Mucosa of rectum (tissue), 2 donors: Measurements from ENCODE around the gene OSBPL5.
A peak's percentile ranks its signal among the peaks of the same experiment; 100 is the strongest.
"Not testable (repeated sequence)": the region's sequence is repeated elsewhere in the genome, so short reads cannot be mapped to it uniquely, and the experiment has no call there.

Experiments used
- H3K27ac ChIP-seq, 2 donors: one replicate each; pipeline ENCODE4 v1.7.0; 2013; ENCODE audit warnings: inconsistent platforms in 2 of 2, low read depth in 2 of 2, low read length in 2 of 2
- H3K27me3 ChIP-seq, 2 donors: one replicate each; pipeline ENCODE4 v1.7.0; 2013; ENCODE audit warnings: low read length in 2 of 2; ENCODE audit not compliant: control insufficient read depth in 2 of 2, insufficient read depth in 2 of 2
- H3K36me3 ChIP-seq, 2 donors: one replicate each; pipeline ENCODE4 v1.7.0; 2013; ENCODE audit warnings: low read length in 2 of 2; ENCODE audit not compliant: control insufficient read depth in 2 of 2, insufficient read depth in 2 of 2
- H3K4me1 ChIP-seq, 2 donors: one replicate each; pipeline ENCODE4 v1.7.0; 2013; ENCODE audit warnings: low read length in 2 of 2, mild to moderate bottlenecking in 1 of 2; ENCODE audit not compliant: control insufficient read depth in 2 of 2, insufficient read depth in 2 of 2
- H3K4me3 ChIP-seq, 2 donors: one replicate each; pipeline ENCODE4 v1.7.0; 2013; ENCODE audit warnings: low read length in 2 of 2
- H3K9ac ChIP-seq, 2 donors: one replicate each; pipeline ENCODE4 v1.7.0; 2013; ENCODE audit warnings: low read length in 2 of 2, low read depth in 1 of 2, mild to moderate bottlenecking in 1 of 2
- H3K9me3 ChIP-seq, 2 donors: one replicate each; pipeline ENCODE4 v1.7.0; 2013; ENCODE audit warnings: low read length in 2 of 2; ENCODE audit not compliant: control insufficient read depth in 2 of 2
- donor health status: healthy.
- donor health status: Normal muscosa, but diverticular disease.

OSBPL5 gene

GRCh38 chr11:3083321-3083720 is 81.8 kb downstream of the OSBPL5 start:
- Histone ChIP-seq H3K9me3 (no peaks in the 10 kb centered on the region), H3K4me3 (no peak overlapping the region), H3K9ac (no peak overlapping the region), H3K27ac (no peak overlapping the region), H3K27me3 (no peaks in the 10 kb centered on the region), H3K4me1 (no peaks in the 10 kb centered on the region), H3K36me3 (no peaks in the 10 kb centered on the region)

- Histone ChIP-seq H3K27me3 (no peaks in the 10 kb centered on the region), H3K9ac (no peak overlapping the region), H3K27ac (no peak overlapping the region), H3K4me3 (no peak overlapping the region), H3K9me3 (no peaks in the 10 kb centered on the region), H3K36me3 (no peaks in the 10 kb centered on the region), H3K4me1 (no peaks in the 10 kb centered on the region)
Observed at GRCh38 chr11:3081386-3081751, 83.7 kb downstream of the OSBPL5 start.

GRCh38 chr11:3080733-3081385 is 84.3 kb downstream of the OSBPL5 start:
- Histone ChIP-seq H3K9ac (no peak overlapping the region), H3K27ac (no peak overlapping the region), H3K4me3 (no peak overlapping the region), H3K27me3 (no peaks in the 10 kb centered on the region), H3K9me3 (no peaks in the 10 kb centered on the region), H3K36me3 (no peaks in the 10 kb centered on the region), H3K4me1 (no peaks in the 10 kb centered on the region)

GRCh38 chr11:3080104-3080503 is 85.0 kb downstream of the OSBPL5 start:
- H3K27me3 ChIP-seq: no peaks in the 10 kb centered on the region
- no peaks in the 10 kb centered on the region for H3K36me3 ChIP-seq
- H3K4me3 ChIP-seq: no peak overlapping the region
- peaks cover 0 to 1% of the 10 kb centered on the region in 2 donors for H3K4me1 ChIP-seq
- H3K27ac ChIP-seq: no peak overlapping the region
- no peak overlapping the region for H3K9ac ChIP-seq
- H3K9me3 ChIP-seq: no peaks in the 10 kb centered on the region

DNA sequence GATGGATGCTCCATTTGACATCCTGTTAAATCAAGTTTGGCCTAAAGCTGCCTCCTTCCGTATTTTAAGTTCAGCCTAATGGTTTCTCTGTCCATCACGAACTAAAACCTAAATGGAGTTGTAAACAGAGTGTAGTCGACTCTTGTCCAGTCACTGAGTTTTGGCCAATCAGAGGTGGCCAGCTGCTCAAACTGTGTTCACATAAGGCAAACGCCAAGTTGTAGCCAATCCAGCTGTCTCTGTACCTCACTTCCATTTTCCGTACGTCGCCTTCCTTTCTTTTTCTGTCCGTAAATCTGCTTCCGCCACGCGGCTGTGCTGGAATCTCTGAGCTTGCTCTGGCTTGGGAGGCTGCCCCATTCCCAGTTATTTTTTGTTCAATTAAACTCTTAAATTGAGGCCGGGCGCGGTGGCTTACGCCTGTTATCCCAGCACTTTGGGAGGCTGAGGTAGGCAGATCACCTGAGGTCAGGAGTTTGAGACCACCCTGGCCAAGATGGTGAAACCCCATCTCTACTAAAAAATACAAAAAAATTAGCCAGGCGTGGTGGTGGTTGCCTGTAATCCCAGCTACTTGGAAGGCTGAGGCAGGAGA is 87.2 kb downstream of the OSBPL5 start:
- no peaks in the 10 kb centered on the region for H3K27me3 ChIP-seq

DNA sequence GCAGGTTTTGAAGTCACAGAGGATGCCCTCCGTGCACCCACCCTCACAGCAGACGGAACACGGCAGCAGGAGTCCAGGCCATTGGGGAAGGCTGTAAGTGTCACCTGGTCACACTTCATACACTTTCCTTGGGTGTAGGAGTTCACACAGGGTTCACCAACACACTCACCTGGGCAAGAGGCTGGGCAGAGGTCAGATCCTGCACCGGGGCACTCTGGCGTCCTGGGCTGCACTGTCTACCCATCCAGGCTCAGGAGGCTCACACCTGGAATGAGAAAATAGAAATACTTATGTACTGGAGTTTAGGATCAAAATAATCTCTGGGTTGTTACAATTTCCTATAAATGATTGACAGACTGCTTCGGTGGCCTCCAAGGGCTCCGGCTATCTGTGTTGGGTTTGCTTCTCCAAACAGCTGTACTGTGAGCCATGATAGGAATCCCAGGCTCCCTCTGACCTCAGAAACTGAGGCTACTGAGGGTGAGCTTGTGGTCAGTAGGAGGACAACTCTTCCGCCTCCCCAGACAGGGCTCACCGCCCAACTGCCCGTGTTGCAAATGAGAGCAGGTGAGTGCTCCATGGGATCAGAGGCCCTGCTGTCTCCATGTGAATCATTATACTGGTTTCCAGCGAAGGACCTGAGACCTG is 87.8 kb downstream of the OSBPL5 start:
- Histone ChIP-seq H3K36me3 (no peaks in the 10 kb centered on the region), H3K27ac (no peak overlapping the region), H3K27me3 (no peaks in the 10 kb centered on the region), H3K9ac (no peak overlapping the region), H3K4me3 (no peak overlapping the region), H3K9me3 (no peaks in the 10 kb centered on the region), H3K4me1 (peaks cover 0 to 2% of the 10 kb centered on the region in 2 donors)

More for the DNA sequence above, 87.2 kb downstream of the OSBPL5 start:
- Histone ChIP-seq H3K4me3 (no peak overlapping the region), H3K36me3 (no peaks in the 10 kb centered on the region), H3K27ac (no peak overlapping the region), H3K9ac (no peak overlapping the region), H3K9me3 (no peaks in the 10 kb centered on the region), H3K4me1 (peaks cover 0 to 2% of the 10 kb centered on the region in 2 donors)

GRCh38 chr11:3074912-3075589 is 90.1 kb downstream of the OSBPL5 start:
- H3K9me3 ChIP-seq: no peaks in the 10 kb centered on the region
- peaks cover 0 to 2% of the 10 kb centered on the region in 2 donors for H3K4me1 ChIP-seq
- no peaks in the 10 kb centered on the region for H3K27me3 ChIP-seq
- H3K4me3 ChIP-seq: no peak overlapping the region
- no peaks in the 10 kb centered on the region for H3K36me3 ChIP-seq
- H3K9ac ChIP-seq: no peak overlapping the region
- H3K27ac ChIP-seq: no peak overlapping the region

DNA sequence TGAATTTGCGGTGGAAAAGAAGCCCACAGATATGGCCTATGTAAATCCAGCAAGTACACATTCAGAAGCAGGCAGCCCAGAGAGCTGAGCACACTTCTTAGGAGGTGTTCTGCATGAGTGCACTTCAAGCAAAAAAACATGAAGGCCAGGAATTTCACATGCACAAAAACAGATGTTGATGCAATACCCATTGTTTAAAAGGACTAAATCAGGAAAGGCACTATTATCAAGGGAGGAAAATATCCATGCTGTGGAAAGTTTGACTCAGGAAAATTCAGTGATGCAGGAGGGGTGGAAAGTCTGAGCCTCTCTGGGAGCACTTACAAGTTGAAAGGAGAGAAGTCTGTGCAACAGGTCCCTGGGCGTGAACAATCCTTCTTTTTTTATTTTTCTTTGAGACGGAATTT is 92.1 kb downstream of the OSBPL5 start:
- Histone ChIP-seq H3K9ac (no peak overlapping the region), H3K36me3 (no peaks in the 10 kb centered on the region), H3K9me3 (no peaks in the 10 kb centered on the region), H3K4me3 (no peak overlapping the region), H3K27me3 (no peaks in the 10 kb centered on the region), H3K27ac (peak overlapping the region in 1 of 2 donors; percentile 29), H3K4me1 (peaks cover 0 to 2% of the 10 kb centered on the region in 2 donors)

DNA sequence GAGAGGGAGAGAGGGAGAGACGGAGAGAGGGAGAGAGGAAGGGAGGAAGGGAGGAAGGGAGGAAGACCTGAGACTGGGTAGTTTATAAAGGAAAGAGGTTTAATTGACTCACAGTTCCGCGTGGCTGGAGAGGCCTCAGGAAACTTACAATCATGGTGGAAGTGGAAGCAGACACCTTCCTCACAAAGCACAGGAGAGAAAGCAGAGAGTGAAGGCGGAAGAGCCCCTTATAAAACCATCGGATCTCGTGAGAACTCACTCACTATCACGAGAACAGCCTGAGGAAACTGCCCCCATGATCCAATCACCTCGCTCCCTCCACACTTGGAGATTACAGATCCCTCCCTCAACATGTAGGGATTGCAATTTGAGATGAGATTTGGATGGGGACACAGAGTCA is 95.7 kb downstream of the OSBPL5 start:
- no peak overlapping the region for H3K27ac ChIP-seq
- H3K9me3 ChIP-seq: no peaks in the 10 kb centered on the region
- H3K4me1 ChIP-seq: no peaks in the 10 kb centered on the region

DNA sequence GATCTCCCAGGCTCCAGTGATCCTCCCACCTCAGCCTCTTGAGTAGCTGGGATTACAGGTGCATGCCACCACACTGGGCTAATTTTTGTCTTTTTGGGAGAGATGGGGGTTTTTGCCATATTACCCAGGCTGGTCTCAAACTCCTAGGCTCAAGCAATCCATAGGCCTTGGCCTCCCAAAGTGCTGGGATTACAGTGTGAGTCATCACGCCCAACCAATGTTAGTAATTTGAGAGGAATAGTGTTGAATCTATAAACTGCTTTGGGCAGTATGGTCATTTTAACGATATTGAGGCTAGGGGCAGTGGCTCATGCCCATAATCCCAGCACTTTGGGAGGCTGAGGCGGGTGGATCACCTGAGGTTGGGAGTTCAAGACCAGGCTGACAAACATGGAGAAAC is 98.8 kb downstream of the OSBPL5 start:
- H3K27ac ChIP-seq, H3K27me3 ChIP-seq, H3K4me1 ChIP-seq, H3K4me3 ChIP-seq, H3K9me3 ChIP-seq, H3K9ac ChIP-seq, H3K36me3 ChIP-seq: not testable (repeated sequence)

More for the DNA sequence above, 95.7 kb downstream of the OSBPL5 start:
- Histone ChIP-seq H3K9ac (no peak overlapping the region), H3K36me3 (no peaks in the 10 kb centered on the region), H3K27me3 (peaks cover 0 to 3% of the 10 kb centered on the region in 2 donors), H3K4me3 (no peak overlapping the region)
